Panc1 (cell line): Measurements from ENCODE around the gene PRLR. TPM values are rescaled to one million over a fixed set of nuclear protein-coding genes. Genes with fewer than 3 reads are reported as not detected.

ENCODE experiments used
- ATAC-seq: fragments of 200-7000 bp; cut with Tn5 transposase; 2 replicates; pipeline ENCODE4 v1.9.1; 2020; ENCODE audit warnings: mild to moderate bottlenecking, moderate library complexity
- BruUV-seq: library from RNA; stranded (reverse); fragments of 400-500 nt; replicated peaks from 2 replicates; lab custom pipeline; 2021; lab: Mats Ljungman, UMichigan
- CTCF ChIA-PET: fragments of 300-600 bp; sonication (Branson Sonifier 250); formaldehyde crosslinking; loops from one replicate; lab custom pipeline; 2022; ENCODE audit warnings: antibody characterized with exemption; lab: Charles Lee
- POLR2A ChIA-PET: fragments of 300-600 bp; sonication (Branson Sonifier 250); formaldehyde crosslinking; loops from one replicate; lab custom pipeline; 2022; ENCODE audit warnings: antibody characterized with exemption; lab: Charles Lee
- DNase-seq: peaks from one replicate; pipeline ENCODE4 v3.0.0-alpha.2; 2010; ENCODE audit warnings: low read depth, low spot score
- H3K27ac ChIP-seq: 2 replicates; pipeline ENCODE4 v1.5.1; 2011; ENCODE audit warnings: mild to moderate bottlenecking, low read length, inconsistent platforms
- H3K27me3 ChIP-seq: fragments of 200-500 bp; sonication (Bioruptor generic); 2 replicates; pipeline ENCODE4 v1.6.0; 2014; ENCODE audit warnings: low read length, inconsistent platforms; ENCODE audit not compliant: control insufficient read depth, insufficient read depth
- H3K36me3 ChIP-seq: fragments of 200-500 bp; sonication (Bioruptor generic); 2 replicates; pipeline ENCODE4 v1.5.1; 2014; ENCODE audit warnings: inconsistent platforms, mild to moderate bottlenecking, low read length, moderate library complexity; ENCODE audit not compliant: control insufficient read depth, insufficient read depth
- H3K4me1 ChIP-seq: 2 replicates; pipeline ENCODE4 v1.5.1; 2011; ENCODE audit warnings: inconsistent platforms, mild to moderate bottlenecking, low read length, moderate library complexity; ENCODE audit not compliant: control insufficient read depth, insufficient read depth
- H3K4me3 ChIP-seq, 2 experiments: 2 replicates each; pipeline ENCODE4 v1.5.1; 2011 to 2012; ENCODE audit warnings: low read depth in 2 of 2, low read length in 2 of 2, mild to moderate bottlenecking in 2 of 2, inconsistent platforms in 1 of 2, moderate library complexity in 1 of 2
- H3K9me3 ChIP-seq: fragments of 200-500 bp; sonication (Bioruptor generic); 2 replicates; pipeline ENCODE4 v1.5.1; 2014; ENCODE audit warnings: low read depth, mild to moderate bottlenecking, inconsistent platforms, low read length, moderate library complexity; ENCODE audit not compliant: control insufficient read depth, insufficient read depth
- CTCF ChIP-seq: fragments of 450-650 bp; IDR thresholded peaks from 2 replicates; pipeline ENCODE4 v1.5.1; 2017; ENCODE audit warnings: mild to moderate bottlenecking
- POLR2AphosphoS5 ChIP-seq: IDR thresholded peaks from 2 replicates; pipeline ENCODE4 v1.6.1; 2012; ENCODE audit warnings: mild to moderate bottlenecking, low read depth, low read length, moderate library complexity
- REST ChIP-seq, 2 experiments: IDR thresholded peaks; 2 replicates each; pipeline ENCODE4 v1.6.1; 2011 to 2012; ENCODE audit warnings: low read depth in 2 of 2, control low read depth in 1 of 2, low read length in 1 of 2, mild to moderate bottlenecking in 1 of 2, moderate library complexity in 1 of 2; ENCODE audit not compliant: insufficient read depth in 1 of 2
- SIN3A ChIP-seq: IDR thresholded peaks from 2 replicates; pipeline ENCODE4 v1.6.1; 2012; ENCODE audit warnings: low read depth, mild to moderate bottlenecking, low read length, moderate library complexity, borderline replicate concordance; ENCODE audit not compliant: insufficient read depth
- TCF7L2 ChIP-seq: IDR thresholded peaks from 2 replicates; pipeline ENCODE4 v1.6.1; 2011; ENCODE audit warnings: mild to moderate bottlenecking, low read depth, low read length, inconsistent platforms
- in situ Hi-C: cut with HindIII; loops from 2 replicates; pipeline ENCODE4 v1.10.0; 2016; ENCODE audit warnings: low sequenced_read_pairs, low pct_unique_long_range_greater_than_20kb
- intact Hi-C: fragments of 100-400 bp; cut with micrococcal nuclease; formaldehyde crosslinking; loops from one replicate; pipeline ENCODE4 v1.10.0; 2022; ENCODE audit not compliant: unreplicated experiment
- total RNA-seq: library from RNA; stranded (reverse); gene quantifications from one replicate; pipeline ENCODE4 v1.2.1, GENCODE V29; 2021; ENCODE audit not compliant: unreplicated experiment

The PRLR gene
- total RNA-seq, 1 experiment from 2014 or later: 0.46 TPM

GRCh38 chr5:35046774-35047173 lies 183.5 kb downstream of the PRLR start:
- ChIA-PET CTCF (no interaction called here), POLR2A (no interaction called here)
- no peak for DNase-seq
- no peak for ATAC-seq
- H3K4me3 ChIP-seq: no peak overlapping the region
- H3K27ac ChIP-seq: no peak overlapping the region
- peaks cover 2% of the 10 kb centered on the region for H3K27me3 ChIP-seq
- intact Hi-C loops (no loop called here), in situ Hi-C loops (no loop called here)
- no TSS peak for BruUV-seq
- H3K36me3 ChIP-seq: no peaks in the 10 kb centered on the region
- no peaks in the 10 kb centered on the region for H3K9me3 ChIP-seq
- no peaks in the 10 kb centered on the region for H3K4me1 ChIP-seq
- TF ChIP-seq REST (IDR thresholded peaks at IDR 0.05; ENCODE audit: insufficient read depth in 1 of 2, low read depth in 2 of 2, low read length in 1 of 2) (no peak), SIN3A (no peak), CTCF (no peak), TCF7L2 (no peak), POLR2AphosphoS5 (no peak)

GRCh38 chr5:35045280-35045679 lies 185.0 kb downstream of the PRLR start:
- TF ChIP-seq TCF7L2: no peak
- no peak for TF ChIP-seq REST (IDR thresholded peaks at IDR 0.05; ENCODE audit: insufficient read depth in 1 of 2, low read depth in 2 of 2, low read length in 1 of 2)
- no peak for TF ChIP-seq SIN3A
- TF ChIP-seq CTCF: no peak
- no peak for TF ChIP-seq POLR2AphosphoS5
- CTCF ChIA-PET: no interaction called here
- no peaks in the 10 kb centered on the region for H3K9me3 ChIP-seq
- intact Hi-C loops: no loop called here
- no peak for DNase-seq
- H3K4me1 ChIP-seq: no peaks in the 10 kb centered on the region
- in situ Hi-C loops: no loop called here
- POLR2A ChIA-PET: no interaction called here
- no peaks in the 10 kb centered on the region for H3K36me3 ChIP-seq
- peaks cover 3% of the 10 kb centered on the region for H3K27me3 ChIP-seq
- H3K27ac ChIP-seq: no peak overlapping the region
- BruUV-seq: no TSS peak
- no peak overlapping the region for H3K4me3 ChIP-seq
- no peak for ATAC-seq
